ENCODE data around the gene RPS6KL1. TPM values are rescaled to one million over a fixed set of nuclear protein-coding genes. Genes with fewer than 3 reads are reported as not detected.

Gene RPS6KL1
- total RNA-seq, 2 donors from 2014 or later = 4.4 to 10.4 TPM

- 91 to 96% methylated on average over 3 to 4 of the region's 4 CpGs for WGBS, 2 experiments (ENCODE audit: insufficient coverage in 1 of 2, insufficient read length in 1 of 2)
- H3K27me3 Mint-ChIP-seq (ENCODE audit: insufficient read depth) = no peaks in the 10 kb centered on the region
- H3K4me1 Mint-ChIP-seq = peaks cover 4% of the 10 kb centered on the region
- Histone ChIP-seq H3K9ac (ENCODE audit: extremely low read depth, low read length, poor library complexity, severe bottlenecking) (no peak overlapping the region), H3K4me1 (ENCODE audit: control insufficient read depth, insufficient read depth, low read length) (peaks cover 8% of the 10 kb centered on the region), H3K9me3 (ENCODE audit: control insufficient read depth, low read length) (no peaks in the 10 kb centered on the region), H3K36me3 (ENCODE audit: control insufficient read depth, insufficient read depth, low read length) (no peaks in the 10 kb centered on the region), H3K27me3 (ENCODE audit: control insufficient read depth, insufficient read depth, low read length, poor library complexity, severe bottlenecking) (no peaks in the 10 kb centered on the region), H3K4me3 (ENCODE audit: low read length) (no peak overlapping the region), H3K27ac (ENCODE audit: low read depth, low read length) (no peak overlapping the region)
- peaks cover 3% of the 10 kb centered on the region for H3K36me3 Mint-ChIP-seq (ENCODE audit: low read depth)
- no peak overlapping the region for H3K27ac Mint-ChIP-seq
- no peaks in the 10 kb centered on the region for H3K9me3 Mint-ChIP-seq
- no peak overlapping the region for H3K4me3 Mint-ChIP-seq
- no peak for DNase-seq
- TF ChIP-seq, protein P1, sequence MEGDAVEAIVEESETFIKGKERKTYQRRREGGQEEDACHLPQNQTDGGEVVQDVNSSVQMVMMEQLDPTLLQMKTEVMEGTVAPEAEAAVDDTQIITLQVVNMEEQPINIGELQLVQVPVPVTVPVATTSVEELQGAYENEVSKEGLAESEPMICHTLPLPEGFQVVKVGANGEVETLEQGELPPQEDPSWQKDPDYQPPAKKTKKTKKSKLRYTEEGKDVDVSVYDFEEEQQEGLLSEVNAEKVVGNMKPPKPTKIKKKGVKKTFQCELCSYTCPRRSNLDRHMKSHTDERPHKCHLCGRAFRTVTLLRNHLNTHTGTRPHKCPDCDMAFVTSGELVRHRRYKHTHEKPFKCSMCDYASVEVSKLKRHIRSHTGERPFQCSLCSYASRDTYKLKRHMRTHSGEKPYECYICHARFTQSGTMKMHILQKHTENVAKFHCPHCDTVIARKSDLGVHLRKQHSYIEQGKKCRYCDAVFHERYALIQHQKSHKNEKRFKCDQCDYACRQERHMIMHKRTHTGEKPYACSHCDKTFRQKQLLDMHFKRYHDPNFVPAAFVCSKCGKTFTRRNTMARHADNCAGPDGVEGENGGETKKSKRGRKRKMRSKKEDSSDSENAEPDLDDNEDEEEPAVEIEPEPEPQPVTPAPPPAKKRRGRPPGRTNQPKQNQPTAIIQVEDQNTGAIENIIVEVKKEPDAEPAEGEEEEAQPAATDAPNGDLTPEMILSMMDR (conservative IDR thresholded peaks at IDR 0.05) = no peak
Observed at GRCh38 chr14:74915426-74915825, 7.6 kb downstream of the RPS6KL1 start.

- WGBS, 2 experiments (ENCODE audit: insufficient coverage in 1 of 2, insufficient read length in 1 of 2) = 76 to 79% methylated on average over 3 to 6 of the region's 6 CpGs
- no peak overlapping the region for H3K27ac ChIP-seq (ENCODE audit: low read depth, low read length)
- H3K4me1 ChIP-seq (ENCODE audit: control insufficient read depth, insufficient read depth, low read length) = peaks cover 8% of the 10 kb centered on the region
- no peaks in the 10 kb centered on the region for H3K27me3 ChIP-seq (ENCODE audit: control insufficient read depth, insufficient read depth, low read length, poor library complexity, severe bottlenecking)
- no peak overlapping the region for H3K4me3 Mint-ChIP-seq
- peaks cover 4% of the 10 kb centered on the region for H3K4me1 Mint-ChIP-seq
- no peak overlapping the region for H3K4me3 ChIP-seq (ENCODE audit: low read length)
- no peaks in the 10 kb centered on the region for H3K36me3 ChIP-seq (ENCODE audit: control insufficient read depth, insufficient read depth, low read length)
- no peaks in the 10 kb centered on the region for H3K9me3 Mint-ChIP-seq
- H3K27me3 Mint-ChIP-seq (ENCODE audit: insufficient read depth) = no peaks in the 10 kb centered on the region
- H3K9ac ChIP-seq (ENCODE audit: extremely low read depth, low read length, poor library complexity, severe bottlenecking) = no peak overlapping the region
- TF ChIP-seq, protein P1 (conservative IDR thresholded peaks at IDR 0.05) = peak; percentile 86
- H3K27ac Mint-ChIP-seq = no peak overlapping the region
- peaks cover 3% of the 10 kb centered on the region for H3K36me3 Mint-ChIP-seq (ENCODE audit: low read depth)
- peak; percentile 84 for DNase-seq
- no peaks in the 10 kb centered on the region for H3K9me3 ChIP-seq (ENCODE audit: control insufficient read depth, low read length)
Observed at GRCh38 chr14:74913986-74914573, 9.0 kb downstream of the RPS6KL1 start.

GRCh38 chr14:74913393-74913910, 9.6 kb downstream of the RPS6KL1 start:
- Mint-ChIP-seq H3K4me3 (no peak overlapping the region), H3K9me3 (no peaks in the 10 kb centered on the region), H3K4me1 (peaks cover 4% of the 10 kb centered on the region), H3K36me3 (ENCODE audit: low read depth) (peaks cover 3% of the 10 kb centered on the region), H3K27me3 (ENCODE audit: insufficient read depth) (no peaks in the 10 kb centered on the region), H3K27ac (no peak overlapping the region)
- H3K36me3 ChIP-seq (ENCODE audit: control insufficient read depth, insufficient read depth, low read length) = no peaks in the 10 kb centered on the region
- H3K4me3 ChIP-seq (ENCODE audit: low read length) = no peak overlapping the region
- no peaks in the 10 kb centered on the region for H3K9me3 ChIP-seq (ENCODE audit: control insufficient read depth, low read length)
- no peak overlapping the region for H3K9ac ChIP-seq (ENCODE audit: extremely low read depth, low read length, poor library complexity, severe bottlenecking)
- TF ChIP-seq, protein P1 (conservative IDR thresholded peaks at IDR 0.05) = no peak
- no peak for DNase-seq
- peaks cover 8% of the 10 kb centered on the region for H3K4me1 ChIP-seq (ENCODE audit: control insufficient read depth, insufficient read depth, low read length)
- H3K27me3 ChIP-seq (ENCODE audit: control insufficient read depth, insufficient read depth, low read length, poor library complexity, severe bottlenecking) = no peaks in the 10 kb centered on the region
- 70 to 78% methylated on average over 5 of the region's 5 CpGs for WGBS, 2 experiments (ENCODE audit: insufficient coverage in 1 of 2, insufficient read length in 1 of 2)
- no peak overlapping the region for H3K27ac ChIP-seq (ENCODE audit: low read depth, low read length)

All from endodermal cell (in vitro differentiated cells).